Occipital lobe (tissue), 2 donors: ENCODE measurements around the gene DNAJB6. TPM values are rescaled to one million over a fixed set of nuclear protein-coding genes. Genes with fewer than 3 reads are reported as not detected.
"Not testable (repeated sequence)": the region's sequence is repeated elsewhere in the genome, so short reads cannot be mapped to it uniquely, and the experiment has no call there.

ENCODE experiments used
- DNase-seq: peaks from one replicate; lab custom pipeline; 2025; lab: John Stamatoyannopoulos, UW
- total RNA-seq: library from RNA; depleted of rRNA; stranded (reverse); fragments of >200 nt; gene quantifications from one replicate; pipeline ENCODE4 v1.2.3, GENCODE V29; 2014

The DNAJB6 gene
- total RNA-seq, 1 donor from 2014 or later: 179 TPM

DNA sequence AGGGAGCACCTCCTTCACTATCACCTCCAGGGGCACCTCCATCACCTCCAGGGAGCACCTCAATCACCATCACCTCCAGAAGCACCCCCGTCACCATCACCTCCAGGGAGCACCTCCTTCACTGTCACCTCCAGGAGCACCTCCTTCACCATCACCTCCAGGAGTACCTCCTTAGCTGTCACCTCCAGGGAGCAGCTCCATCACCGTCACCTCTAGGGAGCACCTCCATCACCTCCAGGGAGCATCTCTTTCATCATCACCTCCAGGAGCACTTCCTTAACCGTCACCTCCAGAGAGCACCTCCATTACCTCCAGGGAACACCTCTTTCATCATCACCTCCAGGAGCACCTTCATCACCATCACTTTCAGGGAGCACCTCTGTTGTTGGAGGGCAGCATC is 103.0 kb downstream of the DNAJB6 start:
- no peak for DNase-seq

DNA sequence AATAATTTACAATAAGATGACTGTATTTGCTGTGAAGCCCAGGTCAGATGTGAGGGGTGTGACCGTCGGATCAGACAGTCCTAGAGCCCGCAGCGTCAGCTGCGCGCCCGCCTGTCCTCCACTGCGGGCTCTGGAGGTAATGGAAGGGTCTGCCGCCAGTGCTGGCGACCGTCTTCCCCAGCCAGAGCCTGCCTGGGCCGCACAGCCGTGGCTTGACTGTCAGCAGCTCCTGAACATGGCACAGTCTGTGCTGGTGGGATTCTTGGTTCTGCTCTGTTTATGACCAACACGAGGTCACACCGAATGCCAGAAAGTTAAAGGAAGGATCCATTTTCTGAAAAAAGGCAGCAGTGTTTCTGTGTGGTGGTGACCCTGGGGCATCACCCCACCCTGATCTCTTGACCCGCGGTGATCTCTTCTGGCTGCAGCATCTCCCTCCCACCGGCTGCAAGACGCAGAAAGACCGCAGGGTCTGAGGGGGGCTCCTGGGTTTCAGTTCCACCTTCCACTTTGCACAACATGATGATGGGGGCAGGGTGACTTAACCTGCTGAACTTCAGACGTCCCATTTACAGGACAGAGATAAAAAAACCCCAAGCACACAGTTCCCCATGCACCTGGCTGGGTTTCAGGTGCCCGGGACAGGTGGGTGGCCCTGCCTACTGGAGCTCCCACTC is 103.7 kb downstream of the DNAJB6 start:
- no peak for DNase-seq

DNA sequence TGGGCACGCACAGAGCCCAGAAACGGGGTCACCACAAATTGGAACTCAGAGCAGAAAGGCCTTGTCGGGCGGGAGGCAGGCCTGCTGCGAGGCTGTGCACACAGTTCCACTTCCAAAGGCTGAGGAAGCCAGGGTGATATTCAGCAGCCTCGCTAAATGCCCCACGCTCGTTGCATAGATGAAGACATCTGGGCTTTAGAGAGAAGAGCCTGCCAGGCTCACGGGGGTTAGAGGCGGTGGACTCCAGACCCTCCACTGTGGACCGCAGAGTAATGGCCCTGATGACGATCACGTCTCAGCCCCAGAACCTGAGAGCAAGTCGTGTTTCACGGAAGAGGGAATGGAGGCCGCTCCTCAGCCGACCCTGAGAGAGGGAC is 104.2 kb downstream of the DNAJB6 start:
- DNase-seq: no peak

DNA sequence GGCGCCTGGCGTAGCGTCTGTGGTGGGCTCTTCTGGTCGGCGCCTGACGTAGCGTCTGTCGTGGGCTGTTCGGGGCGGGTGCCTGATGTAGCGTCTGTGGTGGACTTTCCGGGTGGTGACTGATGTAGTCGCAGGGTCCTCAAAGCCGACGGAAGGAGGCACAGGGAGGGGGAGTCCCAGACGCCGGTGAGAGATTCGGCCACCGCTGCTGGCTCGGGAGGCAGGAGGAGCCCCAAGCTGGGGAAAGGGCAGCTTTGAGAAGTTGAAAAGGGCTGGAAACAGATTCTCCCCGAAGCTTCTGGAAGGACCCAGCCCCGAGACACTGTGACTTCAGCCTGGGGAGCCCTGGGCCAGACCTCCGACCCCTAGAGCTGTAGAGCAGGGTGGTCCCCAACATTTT is 105.7 kb downstream of the DNAJB6 start:
- DNase-seq: no peak

DNA sequence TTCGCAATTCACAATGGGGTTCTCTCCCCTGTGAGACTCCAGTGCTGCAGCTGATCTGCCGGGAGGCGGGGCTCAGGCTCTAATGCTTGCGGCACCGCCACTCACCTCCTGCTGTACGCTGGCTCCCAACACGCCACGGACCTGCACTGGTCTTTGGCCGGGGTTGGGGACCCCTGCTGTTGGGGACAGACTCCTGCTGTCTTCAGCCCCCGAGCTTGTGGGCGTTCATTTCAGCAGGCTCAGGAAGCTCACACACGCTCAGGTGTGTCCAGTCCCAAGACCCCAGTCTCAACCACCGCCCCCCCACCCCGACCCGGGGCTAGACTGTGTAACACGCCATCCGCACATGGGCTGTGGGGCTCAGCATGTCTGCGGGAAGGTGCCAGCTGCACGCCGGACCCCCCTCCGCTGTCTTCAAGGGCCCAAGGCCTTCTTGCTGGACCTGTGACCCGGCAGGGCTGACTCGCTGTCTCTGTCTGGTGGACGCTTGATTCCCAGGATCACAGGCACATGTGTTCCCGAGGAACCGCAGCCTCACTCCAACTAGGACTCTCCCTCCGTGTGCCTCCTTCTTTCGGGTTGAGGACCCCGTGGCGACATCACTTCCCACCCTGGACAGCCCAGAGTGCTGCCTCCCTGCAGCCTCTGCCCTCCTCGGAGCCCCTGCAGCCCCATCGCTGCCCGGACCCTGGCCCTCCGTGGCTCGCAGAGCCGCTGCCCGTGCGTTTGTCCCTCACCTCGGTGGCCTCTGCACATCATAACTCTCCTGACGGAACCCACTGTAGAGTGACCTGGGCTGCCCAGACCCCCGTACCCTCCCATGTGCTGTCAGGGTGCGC is 106.4 kb downstream of the DNAJB6 start:
- DNase-seq: no peak

DNA sequence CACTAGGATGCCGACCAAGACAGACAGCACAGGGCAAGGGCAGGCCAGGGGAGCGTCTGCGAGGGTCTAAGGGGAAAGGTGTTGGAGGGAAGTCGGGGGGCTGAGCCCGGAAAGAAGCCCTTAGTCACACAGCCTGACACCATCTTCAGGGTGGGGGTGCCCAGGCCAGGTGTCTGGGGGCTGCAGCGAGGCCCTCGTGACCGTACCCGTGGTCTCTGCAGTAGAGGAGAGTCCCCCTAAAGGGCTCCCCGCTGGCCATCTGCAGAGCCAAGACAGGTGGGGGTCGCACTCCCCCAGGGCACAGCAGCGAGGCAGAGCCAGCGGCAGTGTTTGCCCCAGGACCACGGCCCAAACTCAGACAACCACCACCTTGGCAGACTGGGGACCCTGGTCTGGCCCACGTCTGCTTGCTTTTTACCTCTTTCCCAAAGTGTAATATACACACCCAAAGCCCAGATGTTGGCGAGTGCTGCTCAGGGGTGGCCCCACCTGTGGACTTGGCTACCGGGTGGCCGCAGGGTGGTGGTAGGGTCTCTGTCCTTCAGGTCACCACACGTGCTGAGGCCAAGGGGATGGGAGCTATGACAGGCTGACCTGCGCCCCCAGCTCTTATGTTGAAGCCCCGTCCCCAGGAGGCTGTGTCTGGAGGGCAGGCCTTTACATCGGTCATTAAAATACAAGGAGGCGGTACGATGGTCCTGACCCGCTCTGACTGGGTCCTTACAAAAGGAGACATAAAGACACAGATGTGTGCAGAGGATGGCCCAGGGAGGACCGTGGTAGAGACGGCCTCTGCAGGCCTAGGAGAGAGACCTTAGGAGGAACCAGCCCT is 107.4 kb downstream of the DNAJB6 start:
- DNase-seq: no peak

DNA sequence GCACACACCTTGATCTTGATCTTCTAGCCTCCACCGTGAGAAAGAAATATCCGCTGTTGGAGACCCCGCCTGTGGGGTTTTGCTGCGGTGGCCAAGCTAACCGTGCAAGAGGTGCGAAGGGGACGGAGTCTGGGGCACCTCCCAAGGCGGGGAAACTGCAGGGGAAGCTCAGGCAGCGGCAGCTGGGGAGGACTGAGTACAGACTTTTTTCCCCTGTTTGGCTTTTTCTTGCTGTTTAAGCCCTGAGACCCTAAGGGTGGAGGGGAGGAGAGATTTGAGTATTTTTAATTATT is 108.0 kb downstream of the DNAJB6 start:
- no peak for DNase-seq

DNA sequence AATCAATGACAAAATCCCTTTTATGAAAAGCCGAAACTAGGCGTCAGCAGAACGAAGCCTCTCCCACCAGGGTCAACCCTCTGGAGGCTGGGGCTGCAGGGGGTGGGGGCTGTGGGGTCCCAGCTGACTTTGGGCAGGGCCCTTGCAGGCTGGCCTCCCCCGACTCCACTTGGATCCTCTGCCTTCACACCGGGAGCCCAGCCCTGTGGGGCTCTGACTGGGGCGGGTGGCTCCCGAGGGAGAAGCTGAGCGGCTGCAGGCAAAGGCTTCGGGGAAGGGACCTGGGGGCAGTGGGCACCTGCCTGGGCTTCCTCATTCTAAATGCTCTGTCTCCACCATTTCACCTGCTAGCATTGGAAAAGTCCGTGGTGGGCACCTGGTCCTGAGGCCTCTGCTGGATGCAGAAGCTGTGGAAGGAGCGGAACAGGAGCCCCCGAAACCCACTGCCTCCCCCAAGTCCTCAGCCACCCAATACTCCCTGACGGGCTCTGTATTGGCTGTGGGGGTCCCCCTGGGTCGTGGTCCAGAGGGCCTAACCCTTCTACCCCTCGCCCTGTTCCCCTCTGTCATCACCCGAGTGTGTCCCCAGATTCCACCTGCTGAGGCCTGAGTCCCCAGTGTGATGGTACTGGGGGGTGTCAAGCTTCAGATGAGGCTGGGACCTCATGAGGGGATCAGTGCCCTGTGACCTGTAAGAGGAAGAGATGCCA is 108.6 kb downstream of the DNAJB6 start:
- DNase-seq: no peak

DNA sequence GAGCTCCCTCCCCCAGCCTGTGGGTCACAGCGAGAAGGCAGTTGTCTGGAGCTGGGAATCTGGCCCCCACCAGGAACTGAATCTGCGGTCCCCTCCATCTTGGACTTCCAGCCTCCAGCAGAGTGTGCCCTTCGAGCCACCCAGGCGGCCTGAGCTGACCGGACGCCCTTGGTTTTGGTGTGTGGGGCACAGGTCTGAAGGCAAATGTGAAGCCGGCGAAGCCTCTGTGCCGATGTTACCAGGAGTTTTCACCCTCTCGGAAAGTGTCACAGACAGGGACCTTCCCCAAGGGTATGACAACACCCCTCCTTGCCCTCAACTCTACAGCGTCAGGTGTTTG is 109.1 kb downstream of the DNAJB6 start:
- DNase-seq: no peak

DNA sequence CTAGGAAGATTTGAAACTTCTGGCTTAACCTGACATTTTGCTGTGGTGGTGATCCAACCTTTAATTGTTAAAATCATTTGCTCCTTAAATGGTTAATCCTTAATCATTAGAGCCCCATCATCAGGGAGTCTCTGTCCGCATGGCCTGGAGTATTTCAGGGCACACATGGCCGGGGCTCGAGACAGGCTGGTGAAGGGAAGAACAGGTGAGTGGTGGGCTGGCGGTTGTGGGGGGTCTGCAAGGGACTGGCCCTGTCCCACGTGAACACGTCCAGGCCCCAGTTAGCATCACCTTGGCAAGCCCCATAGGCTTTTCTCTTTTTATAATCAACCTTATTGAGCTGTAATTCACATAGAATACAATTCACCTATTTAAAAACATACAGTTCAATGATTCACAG is 109.5 kb downstream of the DNAJB6 start:
- no peak for DNase-seq

DNA sequence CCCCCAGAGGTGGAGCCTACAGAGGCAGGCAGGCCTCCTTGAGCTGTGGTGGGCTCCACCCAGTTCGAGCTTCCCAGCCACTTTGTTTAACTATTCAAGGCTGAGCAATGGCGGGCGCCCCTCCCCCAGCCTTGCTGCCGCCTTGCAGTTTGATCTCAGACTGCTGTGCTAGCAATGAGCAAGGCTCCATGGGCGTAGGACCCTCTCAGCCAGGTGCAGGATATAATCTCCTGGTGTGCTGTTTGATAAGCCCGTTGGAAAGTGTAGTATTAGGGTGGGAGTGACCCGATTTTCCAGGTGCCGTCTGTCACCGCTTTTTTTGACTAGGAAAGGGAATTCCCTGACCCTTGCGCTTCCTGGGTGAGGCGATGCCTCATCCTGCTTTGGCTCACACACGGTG is 117.2 kb downstream of the DNAJB6 start:
- not testable (repeated sequence) for DNase-seq

DNA sequence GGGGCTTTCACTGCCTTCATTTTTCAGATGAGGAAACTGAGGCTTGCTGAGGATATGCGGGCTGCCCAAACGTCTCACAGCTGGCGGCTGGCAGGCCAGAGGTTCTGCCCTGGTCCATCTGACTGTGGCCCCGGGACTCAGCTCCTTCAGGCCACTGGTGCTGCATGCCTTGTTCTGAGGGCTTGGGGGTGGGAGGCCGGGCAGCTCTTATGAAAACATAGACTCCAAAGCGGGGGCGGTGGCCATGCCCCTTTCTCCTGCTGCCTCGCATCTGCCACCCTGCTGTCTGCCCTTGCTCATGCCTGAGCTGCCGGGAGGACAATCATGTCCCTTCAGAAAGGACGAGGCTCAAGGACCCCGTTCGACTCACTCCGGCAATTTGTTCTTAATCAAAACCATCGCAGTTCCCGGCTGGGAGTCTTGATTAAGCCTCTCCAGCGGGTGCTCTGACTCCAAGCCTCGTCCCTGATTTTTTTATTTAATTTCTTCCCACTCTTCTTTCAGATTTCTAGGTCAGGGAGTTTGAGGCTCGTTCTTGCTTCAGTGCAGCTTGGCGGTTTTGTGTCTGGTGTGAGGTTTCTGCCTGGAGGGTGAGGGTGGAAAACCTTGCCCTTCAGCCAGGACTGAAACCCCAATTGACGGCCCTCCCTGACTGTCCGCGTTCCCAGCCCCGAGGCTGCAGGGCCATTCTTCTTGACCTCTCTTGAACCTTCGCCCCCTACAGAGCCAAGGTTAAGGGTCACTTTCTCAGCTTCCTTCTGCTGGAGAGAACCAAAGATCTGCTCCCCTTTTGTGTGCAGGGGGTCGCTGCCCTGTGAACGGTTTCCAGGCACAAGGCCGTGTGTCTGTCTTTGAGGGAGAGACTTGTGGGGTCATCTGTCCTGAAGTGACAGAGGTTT is 120.8 kb downstream of the DNAJB6 start:
- DNase-seq: no peak

DNA sequence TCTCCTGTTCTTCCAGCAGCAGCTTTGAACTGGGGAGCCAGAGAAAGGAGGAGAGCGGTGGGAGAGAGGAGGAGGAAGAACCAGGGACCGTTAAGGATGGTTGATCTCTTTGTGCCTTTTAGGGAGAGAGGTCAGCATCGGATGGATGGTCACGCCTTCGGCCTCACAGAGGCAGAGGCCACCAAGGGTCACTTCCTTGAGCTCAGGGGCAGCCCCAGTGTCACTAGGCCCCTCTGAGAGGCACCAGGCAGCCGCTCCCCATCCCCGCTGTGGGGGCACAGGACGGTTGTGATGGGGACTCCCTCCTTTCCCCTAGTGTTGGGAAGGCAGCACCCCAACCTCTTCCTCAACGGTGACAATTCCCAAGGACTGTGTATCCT is 121.4 kb downstream of the DNAJB6 start:
- no peak for DNase-seq

DNA sequence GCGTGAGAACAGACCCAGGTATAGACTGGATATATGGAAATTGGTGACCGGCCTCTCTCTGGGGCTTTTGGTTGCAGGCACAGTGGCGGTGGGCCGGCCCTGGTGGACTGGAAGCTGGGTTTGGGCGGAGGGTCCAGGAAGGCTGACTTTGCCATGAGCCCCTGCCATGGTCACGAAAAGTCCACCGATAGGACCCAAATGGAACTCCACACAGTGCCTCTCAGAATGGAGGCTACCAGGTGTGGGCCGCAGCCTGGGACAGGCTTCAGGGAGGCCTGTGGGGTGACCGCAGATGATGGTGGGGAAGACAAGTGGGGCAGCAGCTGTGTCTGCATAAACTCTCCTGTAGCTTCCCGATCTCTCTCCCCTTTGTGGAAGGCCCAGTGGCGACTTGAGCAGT is 123.2 kb downstream of the DNAJB6 start:
- DNase-seq: no peak

DNA sequence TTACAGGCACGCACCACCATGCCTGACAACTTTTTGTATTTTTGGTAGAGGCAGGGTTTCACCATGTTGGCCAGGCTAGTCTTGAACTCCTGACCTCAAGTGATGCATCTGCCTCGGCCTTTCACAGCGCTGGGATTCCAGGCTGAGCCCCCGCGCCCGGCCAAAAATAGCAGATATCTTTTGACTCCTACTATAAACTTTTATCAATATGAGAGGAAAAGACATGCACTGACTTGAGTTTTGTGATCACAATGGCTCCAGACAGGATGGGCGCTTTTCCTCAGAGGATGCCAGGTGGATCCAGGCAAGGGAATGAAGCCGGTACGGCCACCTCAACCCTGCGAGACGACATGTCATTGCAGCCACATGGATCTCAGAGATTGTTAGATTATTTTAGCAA is 123.9 kb downstream of the DNAJB6 start:
- no peak for DNase-seq

DNA sequence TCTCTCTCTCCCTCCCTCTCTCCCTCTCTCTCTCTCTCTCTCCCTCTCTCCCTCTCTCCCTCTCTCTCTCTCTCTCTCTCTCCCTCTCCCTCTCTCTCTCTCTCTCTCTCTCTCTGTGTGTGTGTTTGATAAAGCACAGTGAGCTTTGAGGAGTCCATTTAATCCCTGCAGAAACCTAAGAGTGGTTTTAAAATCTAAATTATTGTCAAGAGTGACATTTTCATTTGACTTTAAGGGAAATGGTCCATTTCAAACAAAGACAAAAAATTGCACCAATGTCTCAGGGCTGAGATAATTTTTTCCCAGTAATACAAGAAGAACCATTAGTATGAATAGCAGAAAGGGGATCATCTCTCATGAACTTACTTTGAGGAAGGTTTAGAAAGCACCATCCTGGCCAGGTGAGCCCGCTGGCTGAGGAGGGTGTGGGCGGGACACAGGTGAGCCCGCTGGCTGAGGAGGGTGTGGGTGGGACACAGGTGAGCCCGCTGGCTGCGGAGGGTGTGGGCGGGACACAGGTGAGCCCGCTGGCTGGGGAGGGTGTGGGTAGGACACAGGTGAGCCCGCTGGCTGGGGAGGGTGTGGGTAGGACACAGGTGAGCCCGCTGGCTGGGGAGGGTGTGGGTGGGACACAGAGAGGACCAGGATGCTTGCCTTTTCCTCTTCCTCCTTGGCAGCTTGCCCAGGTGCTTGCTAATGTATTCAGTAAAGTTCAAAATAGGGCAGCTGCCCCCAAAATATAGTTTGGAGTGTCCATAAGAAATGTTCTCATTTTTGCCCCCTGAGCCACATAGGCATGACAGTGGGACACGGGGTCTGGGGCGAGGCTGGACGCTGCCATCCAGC is 125.0 kb downstream of the DNAJB6 start:
- DNase-seq: no peak

DNA sequence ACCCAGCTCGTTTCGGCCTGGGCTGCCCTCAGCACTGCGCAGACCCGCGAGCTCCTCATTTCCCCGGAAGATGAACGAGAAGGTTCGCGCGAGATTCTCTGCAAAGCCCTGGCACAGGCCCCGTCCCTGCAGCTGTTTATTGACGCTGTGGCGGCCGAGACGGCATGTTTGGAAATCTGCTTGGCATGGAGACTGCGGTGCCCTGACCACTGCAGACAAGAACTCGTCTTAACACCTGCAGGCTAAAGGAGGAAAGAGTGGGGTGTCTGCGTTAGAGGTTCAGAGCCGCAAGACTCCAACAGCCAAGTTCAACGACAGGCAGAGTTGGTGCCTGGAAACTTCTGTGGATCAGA is 125.6 kb downstream of the DNAJB6 start:
- DNase-seq: no peak

DNA sequence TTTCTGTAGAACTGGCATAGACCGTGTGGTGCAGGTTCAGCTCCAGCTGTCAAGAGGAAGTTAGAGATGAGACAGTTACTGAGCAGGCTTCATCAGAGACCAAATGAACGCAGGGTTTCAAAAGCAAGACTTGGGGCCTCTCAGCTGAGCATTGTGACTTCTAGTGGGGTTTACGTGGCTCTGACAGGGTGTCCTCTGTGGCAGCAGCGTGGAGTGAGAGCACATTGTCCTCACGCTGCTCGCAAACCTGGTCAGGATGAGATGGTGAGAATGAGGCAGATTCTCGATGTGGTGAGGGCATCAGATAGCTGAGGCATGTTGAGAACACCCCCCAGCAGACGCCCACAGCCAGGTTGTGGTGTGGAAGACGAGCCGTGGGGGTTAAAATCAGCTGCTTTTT is 126.0 kb downstream of the DNAJB6 start:
- DNase-seq: no peak

DNA sequence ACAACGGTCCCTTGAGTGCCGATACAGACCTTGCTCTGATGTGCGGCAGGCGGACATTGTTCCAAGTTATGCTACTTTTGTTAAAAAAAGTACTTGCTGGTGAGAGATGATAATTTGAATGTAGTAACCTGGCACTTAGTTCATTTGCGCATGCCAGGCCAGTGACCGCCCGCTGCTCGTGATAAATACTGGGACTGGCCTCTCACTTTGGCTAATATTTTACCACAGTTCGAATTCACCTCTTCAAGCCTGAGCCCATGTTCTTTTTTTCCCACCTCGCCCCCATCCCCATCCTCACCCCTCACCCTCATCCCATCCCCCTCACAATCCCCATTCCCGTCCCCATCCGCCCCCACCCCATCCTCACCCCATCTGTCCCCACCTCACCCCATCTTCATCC is 126.4 kb downstream of the DNAJB6 start:
- DNase-seq: no peak
